ENCODE data around the gene CYFIP1. TPM values are rescaled to one million over a fixed set of nuclear protein-coding genes. Genes with fewer than 3 reads are reported as not detected.

CYFIP1 gene
- total and polyA plus RNA-seq, 9 of the 15 experiments (the other 6 are each of a cell fraction or from before 2014, with no cell fraction given), result 3.8 to 59.8 (median 28.3) TPM

GRCh38 chr15:22903961-22904534 lies 76.1 kb downstream of the CYFIP1 start:
- H3K4me1 ChIP-seq (replicated peaks in 1 of 2; ENCODE audit: control insufficient read depth in 2 of 2, insufficient read depth in 2 of 2, low read length in 2 of 2), result peaks cover 0 to 3% of the 10 kb centered on the region in 2 experiments; a peak in 2 of 5 replicates
- POLR2A ChIA-PET, result interaction anchor here (0.5 kb wide), 1 partner anchor 723 kb away, joined by 3 read pairs; no protein-coding TSS in a partner anchor
- no peak for TF ChIP-seq POLR2A (conservative IDR thresholded peaks at IDR 0.05)
- H3K9ac ChIP-seq (ENCODE audit: insufficient read depth in 1 of 2, low read depth in 2 of 2, low read length in 2 of 2), result no peak overlapping the region
- DNase-seq (ENCODE audit: extremely low read depth in 1 of 4, low spot score in 3 of 4), result no peak
- H3K27me3 ChIP-seq (ENCODE audit: control insufficient read depth in 2 of 2, insufficient read depth in 2 of 2, low read length in 2 of 2), result no peaks in the 10 kb centered on the region
- H3K79me2 ChIP-seq (ENCODE audit: control insufficient read depth, insufficient read depth, low read length), result no peaks in the 10 kb centered on the region
- H3K36me3 ChIP-seq (ENCODE audit: control insufficient read depth, insufficient read depth, low read length), result peaks cover 40% of the 10 kb centered on the region; the same call in 1 of the 3 replicates
- no peak for FAIRE-seq
- intact Hi-C loops (cut with micrococcal nuclease), result no loop called here
- H3K4me2 ChIP-seq (ENCODE audit: insufficient read depth, low read length), result no peak overlapping the region
- CTCF ChIA-PET (ENCODE audit: low intra/inter-chr PET ratio), result no interaction called here
- no peak overlapping the region for H2AFZ ChIP-seq (ENCODE audit: low read depth, low read length)
- H3K27ac ChIP-seq (ENCODE audit: extremely low read depth, low read depth, low read length), result no peak overlapping the region
- no peak for ATAC-seq
- 85% methylated on average over 18 of the region's 19 CpGs for WGBS (ENCODE audit: insufficient coverage, low coverage, missing lambda C conversion rate)
- H3K4me3 ChIP-seq, result no peak overlapping the region
- H4K20me1 ChIP-seq (replicated peaks; ENCODE audit: control insufficient read depth, insufficient read depth, low read length), result no peaks in the 10 kb centered on the region
- BruUV-seq (replicated peaks), result no TSS peak
- H3K9me1 ChIP-seq (ENCODE audit: control insufficient read depth, insufficient read depth, low read length), result no peaks in the 10 kb centered on the region
- no peaks in the 10 kb centered on the region for H3K9me3 ChIP-seq (replicated peaks; ENCODE audit: control insufficient read depth, insufficient read depth, low read depth, low read length)
- in situ Hi-C loops (cut with MboI), result no loop called here

- Histone ChIP-seq H3K36me3 (ENCODE audit: control insufficient read depth, insufficient read depth, low read length) (peaks cover 35% of the 10 kb centered on the region; the same call in 1 of the 3 replicates), H3K4me2 (ENCODE audit: insufficient read depth, low read length) (no peak overlapping the region), H3K9me1 (ENCODE audit: control insufficient read depth, insufficient read depth, low read length) (no peaks in the 10 kb centered on the region), H3K27me3 (ENCODE audit: control insufficient read depth in 2 of 2, insufficient read depth in 2 of 2, low read length in 2 of 2) (no peaks in the 10 kb centered on the region), H2AFZ (ENCODE audit: low read depth, low read length) (no peak overlapping the region), H3K4me3 (no peak overlapping the region), H3K9me3 (replicated peaks; ENCODE audit: control insufficient read depth, insufficient read depth, low read depth, low read length) (no peaks in the 10 kb centered on the region), H3K79me2 (ENCODE audit: control insufficient read depth, insufficient read depth, low read length) (no peaks in the 10 kb centered on the region), H3K4me1 (replicated peaks in 1 of 2; ENCODE audit: control insufficient read depth in 2 of 2, insufficient read depth in 2 of 2, low read length in 2 of 2) (peaks cover 0 to 3% of the 10 kb centered on the region in 2 experiments; a peak in 1 of 5 replicates), H3K27ac (ENCODE audit: extremely low read depth, low read depth, low read length) (no peak overlapping the region), H3K9ac (ENCODE audit: insufficient read depth in 1 of 2, low read depth in 2 of 2, low read length in 2 of 2) (no peak overlapping the region), H4K20me1 (replicated peaks; ENCODE audit: control insufficient read depth, insufficient read depth, low read length) (no peaks in the 10 kb centered on the region)
- ATAC-seq, result peak; percentile 48; the same call in 1 of the 3 replicates
- DNase-seq (ENCODE audit: extremely low read depth in 1 of 4, low spot score in 3 of 4), result no peak
- ChIA-PET POLR2A (interaction anchor here (0.5 to 0.6 kb wide), 2 partner anchors 11 to 724 kb away, joined by 3 read pairs; no protein-coding TSS in a partner anchor), CTCF (ENCODE audit: low intra/inter-chr PET ratio) (no interaction called here)
- no TSS peak for BruUV-seq (replicated peaks)
- intact Hi-C loops (cut with micrococcal nuclease), result no loop called here
- in situ Hi-C loops (cut with MboI), result no loop called here
- WGBS (ENCODE audit: insufficient coverage, low coverage, missing lambda C conversion rate), result 83% methylated on average over 18 of the region's 18 CpGs
- no peak for FAIRE-seq
- TF ChIP-seq ZBTB33 (CRISPR knock-in tag; IDR thresholded peaks at IDR 0.05), result no peak
- no peak for TF ChIP-seq POLR2B (IDR thresholded peaks at IDR 0.05; ENCODE audit: low read depth, partially characterized antibody)
- TF ChIP-seq RBM25 (IDR thresholded peaks at IDR 0.05; ENCODE audit: low read depth, low read length, severe bottlenecking), result no peak
- no peak for TF ChIP-seq TBP (optimal IDR thresholded peaks at IDR 0.05; ENCODE audit: low read depth, low read length)
- TF ChIP-seq PURB (CRISPR knock-in tag; IDR thresholded peaks at IDR 0.05; ENCODE audit: low read depth), result no peak
- TF ChIP-seq GTF2A2 (tag; IDR thresholded peaks at IDR 0.05), result no peak
- no peak for TF ChIP-seq SNAPC5 (CRISPR knock-in tag; IDR thresholded peaks at IDR 0.05)
- no peak for TF ChIP-seq FOXK2 (conservative IDR thresholded peaks at IDR 0.05 in 1 of 2, IDR thresholded peaks at IDR 0.05 in 1 of 2; ENCODE audit: low read depth in 2 of 2)
- TF ChIP-seq E2F8 (IDR thresholded peaks at IDR 0.05; ENCODE audit: low read depth, partially characterized antibody), result no peak
- TF ChIP-seq PRMT5 (CRISPR knock-in tag; IDR thresholded peaks at IDR 0.05), result no peak
These were observed 76.7 kb downstream of the CYFIP1 start for GRCh38 chr15:22903427-22903826.

Measured in K562 (cell line).